K562 (cell line): ENCODE data around the gene CACNA2D3. TPM values are rescaled to one million over a fixed set of nuclear protein-coding genes. Genes with fewer than 3 reads are reported as not detected.

Experiments
- ATAC-seq: fragments of 200-7000 bp; cut with Tn5 transposase; 3 replicates; pipeline ENCODE4 v1.9.1; 2020; ENCODE audit warnings: moderate library complexity
- BruUV-seq: library from RNA; stranded (reverse); fragments of 400-500 nt; replicated peaks from 2 replicates; lab custom pipeline; 2021; lab: Mats Ljungman, UMichigan
- CTCF ChIA-PET: fragments of 300-600 bp; formaldehyde crosslinking; extraction: SDS; loops from one replicate; lab custom pipeline; 2021; ENCODE audit warnings: low intra/inter-chr PET ratio; lab: Yijun Ruan, JAX
- POLR2A ChIA-PET: fragments of 300-600, 350-650 bp; sonication (Branson Sonifier 250); formaldehyde crosslinking; extraction: SDS; loops from one replicate; lab custom pipeline; 2021; ENCODE audit warnings: antibody characterized with exemption, inconsistent platforms; lab: Yijun Ruan, JAX
- DNase-seq, 4 experiments: peaks; one replicate each; pipeline versions ENCODE4 v3.0.0 to v3.0.0-alpha.2; 2011 to 2018; ENCODE audit warnings: low spot score in 3 of 4, mixed read lengths in 3 of 4; ENCODE audit errors: extremely low read depth in 1 of 4
- FAIRE-seq: peaks from 2 replicates; lab custom pipeline; 2011; peaks lifted over from hg19 to GRCh38; lab: Jason Lieb, UNC
- H2AFZ ChIP-seq: 2 replicates; pipeline ENCODE4 v1.6.0; 2011; ENCODE audit warnings: low read depth, low read length, control low read depth, inconsistent platforms
- H3K27ac ChIP-seq: fragments of 200-600 bp; 3 replicates; pipeline ENCODE4 v1.8.0; 2011; ENCODE audit warnings: low read depth, mild to moderate bottlenecking, control low read depth, inconsistent platforms, low read length, moderate library complexity, mixed read lengths; ENCODE audit errors: extremely low read depth
- H3K27me3 ChIP-seq, 2 experiments: fragments of 300-600 bp in 1 of 2; 2 replicates in 1 of 2; 3 replicates in 1 of 2; pipeline versions ENCODE4 v1.6.0 to v1.8.0; 2011; ENCODE audit warnings: inconsistent platforms in 2 of 2, low read length in 2 of 2, mild to moderate bottlenecking in 1 of 2, mixed read lengths in 1 of 2, moderate library complexity in 1 of 2; ENCODE audit not compliant: control insufficient read depth in 2 of 2, insufficient read depth in 2 of 2
- H3K36me3 ChIP-seq: fragments of 300-600 bp; 3 replicates; pipeline ENCODE4 v1.8.0; 2011; ENCODE audit warnings: mild to moderate bottlenecking, low read length, inconsistent platforms; ENCODE audit not compliant: control insufficient read depth, insufficient read depth
- H3K4me1 ChIP-seq, 2 experiments: fragments of 200-600 bp in 1 of 2; replicated peaks in 1 of 2; 2 replicates in 1 of 2; 3 replicates in 1 of 2; pipeline versions ENCODE4 v1.5.1 to v1.8.0; 2011; ENCODE audit warnings: inconsistent platforms in 2 of 2, low read length in 2 of 2, mild to moderate bottlenecking in 1 of 2, mixed read lengths in 1 of 2, moderate library complexity in 1 of 2; ENCODE audit not compliant: control insufficient read depth in 2 of 2, insufficient read depth in 2 of 2
- H3K4me2 ChIP-seq: 2 replicates; pipeline ENCODE4 v1.6.1; 2011; ENCODE audit warnings: low read length, control low read depth, inconsistent platforms, mixed read lengths; ENCODE audit not compliant: insufficient read depth
- H3K4me3 ChIP-seq: fragments of 200-600 bp; sonication (generic), shearing (Covaris generic); 2 replicates; pipeline ENCODE4 v1.5.1; 2016; ENCODE audit warnings: control low read depth, inconsistent platforms
- H3K79me2 ChIP-seq: fragments of 200-600 bp; 3 replicates; pipeline ENCODE4 v1.8.0; 2011; ENCODE audit warnings: low read length, inconsistent platforms; ENCODE audit not compliant: control insufficient read depth, insufficient read depth
- H3K9ac ChIP-seq, 2 experiments: 2 replicates each; pipeline versions ENCODE4 v1.6.0 to v1.6.1; 2011; ENCODE audit warnings: low read depth in 2 of 2, low read length in 2 of 2, control low read depth in 1 of 2, inconsistent platforms in 1 of 2, mild to moderate bottlenecking in 1 of 2, mixed read lengths in 1 of 2; ENCODE audit not compliant: insufficient read depth in 1 of 2
- H3K9me1 ChIP-seq: one replicate; pipeline ENCODE4 v1.6.0; 2011; ENCODE audit warnings: inconsistent platforms, mild to moderate bottlenecking, low read length, moderate library complexity; ENCODE audit not compliant: control insufficient read depth, insufficient read depth
- H3K9me3 ChIP-seq: replicated peaks from 2 replicates; pipeline ENCODE4 v1.5.1; 2011; ENCODE audit warnings: low read depth, low read length, inconsistent platforms; ENCODE audit not compliant: control insufficient read depth, insufficient read depth
- H4K20me1 ChIP-seq: replicated peaks from 2 replicates; pipeline ENCODE4 v1.6.1; 2011; ENCODE audit warnings: low read length, inconsistent platforms, mixed read lengths; ENCODE audit not compliant: control insufficient read depth, insufficient read depth
- CCAR2 ChIP-seq: fragments of 200-400 bp; formaldehyde crosslinking; IDR thresholded peaks from 2 replicates; pipeline ENCODE4 v1.6.1; 2017; ENCODE audit warnings: mild to moderate bottlenecking, low read depth, low read length
- CREB3 ChIP-seq: fragments of 450-650 bp; conservative IDR thresholded peaks from 2 replicates; pipeline ENCODE4 v1.6.1; 2016; ENCODE audit warnings: missing genetic modification characterization, low read depth, mild to moderate bottlenecking, missing compliant biosample characterization, moderate library complexity
- E2F5 ChIP-seq: sonication (generic); formaldehyde crosslinking; IDR thresholded peaks from 2 replicates; pipeline ENCODE4 v1.8.0; 2022; ENCODE audit warnings: mild to moderate bottlenecking, missing genetic modification reagents
- ESRRA ChIP-seq: fragments of 450-650 bp; IDR thresholded peaks from 2 replicates; pipeline ENCODE4 v1.6.1; 2014; ENCODE audit warnings: low read depth, mild to moderate bottlenecking, moderate library complexity, borderline replicate concordance
- FOXK2 ChIP-seq, 2 experiments: fragments of 450-650 bp; IDR thresholded peaks in 1 of 2; conservative IDR thresholded peaks in 1 of 2; 2 replicates each; pipeline ENCODE4 v1.6.1; 2016; ENCODE audit warnings: low read depth in 2 of 2, mild to moderate bottlenecking in 1 of 2
- FOXO4 ChIP-seq: fragments of 450-650 bp; formaldehyde crosslinking; IDR thresholded peaks from 2 replicates; pipeline ENCODE4 v1.4.0; 2020; ENCODE audit warnings: mild to moderate bottlenecking, moderate library complexity
- HCFC1 ChIP-seq: IDR thresholded peaks from 2 replicates; pipeline ENCODE4 v1.6.1; 2012; ENCODE audit warnings: low read depth, low read length, improper control_type of control experiment
- HDAC3 ChIP-seq: fragments of 450-650 bp; IDR thresholded peaks from 2 replicates; pipeline ENCODE4 v1.6.1; 2018; ENCODE audit warnings: borderline replicate concordance, mild to moderate bottlenecking, moderate library complexity; ENCODE audit not compliant: partially characterized antibody
- PYGO2 ChIP-seq: fragments of 450-650 bp; IDR thresholded peaks from 2 replicates; pipeline ENCODE4 v1.6.1; 2016; ENCODE audit warnings: mild to moderate bottlenecking, missing genetic modification characterization, moderate library complexity, missing compliant biosample characterization
- SMARCB1 ChIP-seq: IDR thresholded peaks from 2 replicates; pipeline ENCODE4 v1.6.1; 2011; ENCODE audit warnings: improper control_type of control experiment, low read depth; ENCODE audit not compliant: insufficient read length
- SUPT5H ChIP-seq: fragments of 450-650 bp; IDR thresholded peaks from 2 replicates; pipeline ENCODE4 v1.6.1; 2016
- TAF7 ChIP-seq: fragments of 450-650 bp; IDR thresholded peaks from 2 replicates; pipeline ENCODE4 v1.6.1; 2016; ENCODE audit warnings: missing genetic modification characterization, missing compliant biosample characterization
- ZKSCAN3 ChIP-seq: fragments of 250-450 bp; sonication (Bioruptor Pico); IDR thresholded peaks from 2 replicates; pipeline ENCODE4 v1.4.0; 2020
- ZNF57 ChIP-seq: fragments of 450-650 bp; formaldehyde crosslinking; IDR thresholded peaks from 2 replicates; pipeline ENCODE4 v1.4.0; 2020; ENCODE audit warnings: mild to moderate bottlenecking, moderate library complexity
- WGBS: fragments of 100-300 bp; shearing (Covaris generic); methylation state at CpG from one replicate; pipeline ENCODE4 v1.1.6; 2016; ENCODE audit warnings: low coverage, mixed read lengths; ENCODE audit not compliant: insufficient coverage; ENCODE audit errors: missing lambda C conversion rate; 5-methylcytosine and 5-hydroxymethylcytosine counted together
- in situ Hi-C: fragments of 300-500 bp; cut with MboI; formaldehyde crosslinking; loops from 4 replicates; pipeline ENCODE4 v1.15.0; 2018; ENCODE audit warnings: inconsistent platforms, mixed read lengths
- intact Hi-C: fragments of 100-400 bp; cut with micrococcal nuclease; formaldehyde crosslinking; loops from 2 replicates; pipeline ENCODE4 v1.14.2; 2022
- polyA plus RNA-seq, 8 experiments: library from polyadenylated mRNA; depleted of rRNA in 4 of 8; stranded (reverse) in 5 of 8; unstranded in 3 of 8; fragments of >200 nt; fragmentation: Nextera tagmentation in 2 of 8; fragmentation: Illumina TruSeq in 1 of 8; extraction: Ambion mirVana in 2 of 8; extraction: Trizol in 1 of 8; gene quantifications; 2 replicates each; pipeline versions ENCODE4 v1.2.1 to v1.2.3, GENCODE V29; 2011 to 2014; ENCODE audit warnings: inconsistent platforms in 1 of 8, missing spikeins in 1 of 8
- total RNA-seq, 7 experiments: library from RNA; depleted of rRNA in 6 of 7; stranded (reverse); fragments of >200 nt in 6 of 7; fragmentation: Illumina TruSeq in 2 of 7; extraction: Trizol in 2 of 7; gene quantifications; 2 replicates each; pipeline versions ENCODE4 v1.2.1 to v1.2.3, GENCODE V29; 2011 to 2021; ENCODE audit warnings: low replicate concordance in 1 of 7

CACNA2D3 gene
- total and polyA plus RNA-seq, 9 of the 15 experiments (the other 6 are each of a cell fraction or from before 2014, with no cell fraction given), result 0.01 TPM; not detected in 8

- in situ Hi-C loops, result no loop called here
- ChIA-PET POLR2A (interaction anchor here (0.7 kb wide), 2 partner anchors 23 to 34 kb away, joined by 4 read pairs; no protein-coding TSS in a partner anchor), CTCF (no interaction called here)
- TF ChIP-seq CCAR2, result no peak
- no peak for TF ChIP-seq PYGO2
- no peak for TF ChIP-seq FOXO4 (CRISPR knock-in tag)
- no peak for TF ChIP-seq HCFC1
- no peak for TF ChIP-seq SMARCB1
- TF ChIP-seq TAF7, result no peak
- TF ChIP-seq ZKSCAN3 (CRISPR knock-in tag), result no peak
- TF ChIP-seq E2F5, result no peak
- no peak for TF ChIP-seq CREB3
- no peak for TF ChIP-seq HDAC3
- TF ChIP-seq ZNF57 (CRISPR knock-in tag), result no peak
- TF ChIP-seq SUPT5H, result no peak
- TF ChIP-seq FOXK2 (conservative IDR thresholded peaks at IDR 0.05 in 1 of 2, IDR thresholded peaks at IDR 0.05 in 1 of 2; ENCODE audit: low read depth in 2 of 2), result no peak
- TF ChIP-seq ESRRA, result no peak
- Histone ChIP-seq H3K4me2 (no peak overlapping the region), H3K27ac (no peak overlapping the region), H3K27me3 (no peaks in the 10 kb centered on the region), H3K9me1 (no peaks in the 10 kb centered on the region), H3K4me1 (no peaks in the 10 kb centered on the region), H3K36me3 (no peaks in the 10 kb centered on the region), H3K9ac (no peak overlapping the region), H2AFZ (no peak overlapping the region), H3K79me2 (no peaks in the 10 kb centered on the region), H3K4me3 (no peak overlapping the region), H3K9me3 (no peaks in the 10 kb centered on the region), H4K20me1 (no peaks in the 10 kb centered on the region)
- no peak for FAIRE-seq
- intact Hi-C loops, result no loop called here
- 2% methylated on average over 10 of the region's 11 CpGs for WGBS
- no TSS peak for BruUV-seq
- no peak for DNase-seq
- ATAC-seq, result no peak
These were observed 18.3 kb upstream of the CACNA2D3 start for GRCh38 chr3:54104084-54104483.
